MM.1S (cell line): ENCODE measurements around the gene MMAB.

ENCODE experiments used
- DNase-seq: peaks from one replicate; pipeline ENCODE4 v3.0.0-alpha.2; 2015
- H2AFZ ChIP-seq: fragments of 300-600 bp; sonication (generic); 2 replicates; pipeline ENCODE4 v1.6.0; 2016; ENCODE audit warnings: antibody characterized with exemption, low read length
- H3F3A ChIP-seq: fragments of 300-600 bp; sonication (generic); 2 replicates; pipeline ENCODE4 v1.6.1; 2016; ENCODE audit warnings: mild to moderate bottlenecking, antibody characterized with exemption, low read length, moderate library complexity, mixed read lengths; ENCODE audit not compliant: insufficient read depth
- H3K27ac ChIP-seq: fragments of 300-600 bp; sonication (generic); 2 replicates; pipeline ENCODE4 v1.5.1; 2016; ENCODE audit warnings: mild to moderate bottlenecking, low read length
- H3K27me3 ChIP-seq: fragments of 300-600 bp; sonication (generic); replicated peaks from 2 replicates; pipeline ENCODE4 v1.6.0; 2016; ENCODE audit warnings: low read length; ENCODE audit not compliant: insufficient read depth
- H3K36me3 ChIP-seq: fragments of 300-600 bp; sonication (generic); replicated peaks from 2 replicates; pipeline ENCODE4 v1.6.1; 2016; ENCODE audit warnings: mild to moderate bottlenecking, low read length, mixed read lengths; ENCODE audit not compliant: insufficient read depth
- H3K4me1 ChIP-seq: fragments of 300-600 bp; sonication (generic); 2 replicates; pipeline ENCODE4 v1.6.1; 2016; ENCODE audit warnings: low read length, mixed read lengths
- H3K4me2 ChIP-seq: fragments of 300-600 bp; sonication (generic); 2 replicates; pipeline ENCODE4 v1.6.0; 2016; ENCODE audit warnings: low read depth, low read length
- H3K4me3 ChIP-seq: fragments of 300-600 bp; sonication (generic); 2 replicates; pipeline ENCODE4 v1.5.1; 2016; ENCODE audit warnings: low read length, mixed read lengths
- H3K79me2 ChIP-seq: fragments of 300-600 bp; sonication (generic); 2 replicates; pipeline ENCODE4 v1.6.1; 2016; ENCODE audit warnings: mixed run types, low read length, mixed read lengths
- H3K9ac ChIP-seq: fragments of 300-600 bp; sonication (generic); 2 replicates; pipeline ENCODE4 v1.6.1; 2016; ENCODE audit warnings: low read length, mixed read lengths
- H3K9me2 ChIP-seq: fragments of 300-600 bp; sonication (generic); replicated peaks from 2 replicates; pipeline ENCODE4 v1.6.1; 2016; ENCODE audit warnings: mild to moderate bottlenecking, low read length, mixed read lengths; ENCODE audit not compliant: insufficient read depth
- H3K9me3 ChIP-seq: fragments of 300-600 bp; sonication (generic); replicated peaks from 2 replicates; pipeline ENCODE4 v1.6.1; 2016; ENCODE audit warnings: mild to moderate bottlenecking, low read length, mixed read lengths; ENCODE audit not compliant: insufficient read depth
- H4K20me1 ChIP-seq: fragments of 300-600 bp; sonication (generic); 2 replicates; pipeline ENCODE4 v1.6.1; 2016; ENCODE audit warnings: mild to moderate bottlenecking, low read length, moderate library complexity, mixed read lengths; ENCODE audit not compliant: insufficient read depth
- EZH2 ChIP-seq: fragments of 300-600 bp; sonication (generic); optimal IDR thresholded peaks from 2 replicates; pipeline ENCODE3; 2017; ENCODE audit warnings: low read depth, mild to moderate bottlenecking, antibody characterized with exemption, low read length, mixed read lengths
- EZH2phosphoT487 ChIP-seq: fragments of 300-600 bp; sonication (generic); IDR thresholded peaks from 2 replicates; pipeline ENCODE4 v1.6.1; 2018; ENCODE audit warnings: antibody characterized with exemption, low read length
- TF ChIP-seq, protein P1 (sequence below): fragments of 300-600 bp; sonication (generic); IDR thresholded peaks from 2 replicates; pipeline ENCODE4 v1.5.1; 2016; ENCODE audit warnings: antibody characterized with exemption, low read length, mixed read lengths

The MMAB gene

DNA sequence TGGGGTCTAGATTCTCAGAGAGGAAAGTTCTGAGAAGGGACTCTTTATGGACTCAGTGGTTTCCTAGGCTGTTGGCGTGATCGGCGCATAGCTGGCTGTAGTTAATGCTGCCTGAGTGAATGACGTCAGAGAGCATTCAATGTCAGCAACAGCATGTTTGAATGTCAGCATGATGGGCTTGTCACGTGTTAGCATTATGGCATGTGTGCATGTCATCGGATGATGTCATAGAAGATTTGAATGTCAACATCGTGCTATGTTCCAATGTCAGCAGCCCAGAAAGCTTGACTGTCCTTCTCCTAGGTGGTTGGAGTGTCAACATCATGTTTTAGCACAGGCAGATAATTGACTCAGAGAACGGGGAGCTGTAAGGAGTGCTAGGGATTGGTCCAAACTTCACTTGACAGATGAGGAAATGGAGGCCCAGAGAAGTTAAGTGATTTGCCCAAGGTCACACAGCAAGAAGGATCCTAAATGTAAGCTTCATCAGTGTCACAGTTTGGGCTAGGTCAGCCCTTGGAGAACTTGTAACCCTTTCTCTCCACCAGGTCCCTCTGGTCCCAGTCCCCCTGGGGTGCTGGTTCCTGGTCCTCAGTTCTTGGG, 45.8 kb upstream of the MMAB start:
- Histone ChIP-seq H3K36me3 (no peaks in the 10 kb centered on the region), H3K79me2 (no peaks in the 10 kb centered on the region), H3F3A (no peaks in the 10 kb centered on the region), H3K4me2 (no peak overlapping the region), H3K9me3 (no peaks in the 10 kb centered on the region), H4K20me1 (no peaks in the 10 kb centered on the region), H3K9me2 (no peaks in the 10 kb centered on the region), H3K4me1 (no peaks in the 10 kb centered on the region), H3K9ac (no peak overlapping the region), H2AFZ (no peak overlapping the region), H3K4me3 (no peak overlapping the region), H3K27ac (no peak overlapping the region), H3K27me3 (peaks cover 21% of the 10 kb centered on the region; the same call in 1 of the 2 replicates)
- DNase-seq: no peak
- TF ChIP-seq EZH2: no peak
- no peak for TF ChIP-seq EZH2phosphoT487
- TF ChIP-seq, protein P1, sequence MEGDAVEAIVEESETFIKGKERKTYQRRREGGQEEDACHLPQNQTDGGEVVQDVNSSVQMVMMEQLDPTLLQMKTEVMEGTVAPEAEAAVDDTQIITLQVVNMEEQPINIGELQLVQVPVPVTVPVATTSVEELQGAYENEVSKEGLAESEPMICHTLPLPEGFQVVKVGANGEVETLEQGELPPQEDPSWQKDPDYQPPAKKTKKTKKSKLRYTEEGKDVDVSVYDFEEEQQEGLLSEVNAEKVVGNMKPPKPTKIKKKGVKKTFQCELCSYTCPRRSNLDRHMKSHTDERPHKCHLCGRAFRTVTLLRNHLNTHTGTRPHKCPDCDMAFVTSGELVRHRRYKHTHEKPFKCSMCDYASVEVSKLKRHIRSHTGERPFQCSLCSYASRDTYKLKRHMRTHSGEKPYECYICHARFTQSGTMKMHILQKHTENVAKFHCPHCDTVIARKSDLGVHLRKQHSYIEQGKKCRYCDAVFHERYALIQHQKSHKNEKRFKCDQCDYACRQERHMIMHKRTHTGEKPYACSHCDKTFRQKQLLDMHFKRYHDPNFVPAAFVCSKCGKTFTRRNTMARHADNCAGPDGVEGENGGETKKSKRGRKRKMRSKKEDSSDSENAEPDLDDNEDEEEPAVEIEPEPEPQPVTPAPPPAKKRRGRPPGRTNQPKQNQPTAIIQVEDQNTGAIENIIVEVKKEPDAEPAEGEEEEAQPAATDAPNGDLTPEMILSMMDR: no peak

DNA sequence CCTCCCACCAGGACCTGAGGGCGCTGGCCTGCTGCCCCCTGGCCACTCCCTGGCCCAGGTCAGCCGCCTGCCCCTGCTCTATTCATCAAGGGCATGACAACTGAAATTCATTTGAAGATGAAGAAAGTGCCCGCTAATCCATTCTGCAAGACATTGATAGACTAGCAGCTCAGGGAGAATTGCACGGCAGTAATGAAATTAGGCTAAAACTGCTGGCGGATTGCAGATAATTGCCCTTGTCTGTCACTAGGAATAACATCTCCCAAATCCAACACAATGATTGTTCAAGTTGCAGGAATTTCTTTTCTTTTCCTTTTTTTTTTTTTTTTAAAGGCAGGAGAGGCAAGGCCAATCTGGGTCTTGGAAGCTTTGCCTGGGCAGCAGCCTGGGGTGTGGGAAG, 44.8 kb upstream of the MMAB start:
- no peaks in the 10 kb centered on the region for H3K79me2 ChIP-seq
- no peak overlapping the region for H2AFZ ChIP-seq
- no peaks in the 10 kb centered on the region for H3F3A ChIP-seq
- H3K36me3 ChIP-seq: no peaks in the 10 kb centered on the region
- no peak for TF ChIP-seq EZH2phosphoT487
- TF ChIP-seq, protein P1: no peak
- no peak for TF ChIP-seq EZH2
- no peak for DNase-seq
- H3K9me3 ChIP-seq: no peaks in the 10 kb centered on the region
- no peaks in the 10 kb centered on the region for H3K9me2 ChIP-seq
- H3K4me1 ChIP-seq: no peaks in the 10 kb centered on the region
- peaks cover 26% of the 10 kb centered on the region; the same call in 1 of the 2 replicates for H3K27me3 ChIP-seq
- no peak overlapping the region for H3K9ac ChIP-seq
- no peaks in the 10 kb centered on the region for H4K20me1 ChIP-seq
- no peak overlapping the region for H3K27ac ChIP-seq
- no peak overlapping the region for H3K4me2 ChIP-seq
- no peak overlapping the region for H3K4me3 ChIP-seq

DNA sequence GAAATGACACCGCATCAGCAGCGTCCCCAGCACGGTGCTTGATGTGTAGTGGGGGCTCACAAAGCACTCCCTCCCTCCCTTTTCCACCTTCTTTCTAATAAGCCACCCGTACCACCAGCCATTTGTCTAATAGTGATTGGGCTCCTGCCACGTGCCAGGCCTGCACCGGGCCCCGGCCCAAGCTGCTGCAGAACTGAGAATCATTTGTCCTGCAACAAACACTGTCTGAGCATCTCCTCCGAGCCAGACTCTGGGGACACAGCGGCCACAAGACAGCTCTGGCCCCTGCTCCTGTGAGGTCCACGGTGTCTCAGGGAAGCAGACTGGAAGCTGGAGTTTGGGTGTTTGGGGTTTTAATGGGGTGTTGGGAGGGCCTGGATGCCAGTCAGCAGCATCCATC, 44.2 kb upstream of the MMAB start:
- H3K9me2 ChIP-seq: no peaks in the 10 kb centered on the region
- peaks cover 26% of the 10 kb centered on the region; the same call in 1 of the 2 replicates for H3K27me3 ChIP-seq
- H3K4me1 ChIP-seq: no peaks in the 10 kb centered on the region
- H3K4me3 ChIP-seq: no peak overlapping the region
- H3K36me3 ChIP-seq: no peaks in the 10 kb centered on the region
- H3K9me3 ChIP-seq: no peaks in the 10 kb centered on the region
- no peak overlapping the region for H3K9ac ChIP-seq
- no peaks in the 10 kb centered on the region for H3F3A ChIP-seq
- H3K4me2 ChIP-seq: no peak overlapping the region
- H2AFZ ChIP-seq: no peak overlapping the region
- no peak for DNase-seq
- TF ChIP-seq EZH2 (no peak), EZH2phosphoT487 (no peak)
- TF ChIP-seq, protein P1: no peak
- no peaks in the 10 kb centered on the region for H4K20me1 ChIP-seq
- no peaks in the 10 kb centered on the region for H3K79me2 ChIP-seq
- no peak overlapping the region for H3K27ac ChIP-seq
